ENCODE data around the gene PIANP.
"Not testable (repeated sequence)": the region's sequence is repeated elsewhere in the genome, so short reads cannot be mapped to it uniquely, and the experiment has no call there.

Gene PIANP

GRCh38 chr12:6743300-6743699, 42.7 kb upstream of the PIANP start:
- not testable (repeated sequence) for H2BK5ac ChIP-seq (ENCODE audit: low read depth, low read length, poor library complexity); H3K4ac ChIP-seq (ENCODE audit: low read depth, low read length); H3K23ac ChIP-seq (ENCODE audit: low read length); H4K91ac ChIP-seq (ENCODE audit: low read depth, low read length); H2AK5ac ChIP-seq (ENCODE audit: low read length); H3K27ac ChIP-seq (ENCODE audit: low read depth, low read length); H4K12ac ChIP-seq (ENCODE audit: low read depth, low read length); DNase-seq; H3K27me3 ChIP-seq (ENCODE audit: insufficient read depth, low read length); H2BK12ac ChIP-seq (ENCODE audit: low read length); H3K9ac ChIP-seq (ENCODE audit: low read length); H3K9me3 ChIP-seq (ENCODE audit: insufficient read depth, low read depth, low read length); H3K4me2 ChIP-seq (ENCODE audit: low read length); H3K18ac ChIP-seq (ENCODE audit: low read length); H4K8ac ChIP-seq (ENCODE audit: low read depth, low read length); H3K79me1 ChIP-seq (ENCODE audit: low read length); H3K79me2 ChIP-seq (ENCODE audit: control insufficient read depth, insufficient read depth, low read length, poor library complexity); H2BK120ac ChIP-seq (ENCODE audit: insufficient read depth, low read length, poor library complexity); H3K14ac ChIP-seq (ENCODE audit: low read length); H2AFZ ChIP-seq (ENCODE audit: insufficient read depth, low read length, poor library complexity); H3K4me3 ChIP-seq (ENCODE audit: low read depth, low read length)
- WGBS (ENCODE audit: extremely low coverage, insufficient coverage, insufficient read length): no CpG with 5 or more reads among the region's 7 CpGs
- H3K36me3 ChIP-seq (ENCODE audit: control insufficient read depth in 1 of 2, insufficient read depth in 2 of 2, low read length in 2 of 2): peaks cover 15 to 26% of the 10 kb centered on the region in 2 experiments
- H3K4me1 ChIP-seq (ENCODE audit: control insufficient read depth in 1 of 2, insufficient read depth in 2 of 2, low read length in 2 of 2): peaks cover 15 to 19% of the 10 kb centered on the region in 2 experiments

DNA sequence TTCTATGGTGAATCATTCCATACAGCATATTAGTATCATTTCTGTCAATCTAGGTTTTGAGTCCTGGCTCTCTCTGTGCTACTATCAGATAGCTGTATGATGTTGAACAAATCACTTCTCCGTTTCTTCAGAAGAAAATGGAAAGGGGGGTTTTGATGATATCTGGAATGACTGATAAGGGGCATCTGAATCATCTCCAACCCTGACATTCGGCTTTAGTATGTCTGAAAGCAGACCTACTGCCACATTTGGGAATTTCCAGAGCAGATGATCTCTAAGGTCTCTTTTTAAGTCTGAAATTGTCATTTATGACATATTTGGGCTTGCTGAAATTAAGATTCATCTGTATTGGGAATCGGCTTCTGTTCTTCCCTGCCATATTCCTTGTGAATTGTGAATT, 42.2 kb upstream of the PIANP start:
- DNase-seq: peak in 1 of 2 donors; percentile 32
- no peak overlapping the region for H3K4me3 ChIP-seq (ENCODE audit: low read depth, low read length)
- H3K23ac ChIP-seq (ENCODE audit: low read length): no peak overlapping the region
- no peak overlapping the region for H2AFZ ChIP-seq (ENCODE audit: insufficient read depth, low read length, poor library complexity)
- H2BK120ac ChIP-seq (ENCODE audit: insufficient read depth, low read length, poor library complexity): no peak overlapping the region
- no peak overlapping the region for H3K27ac ChIP-seq (ENCODE audit: low read depth, low read length)
- peaks cover 15 to 19% of the 10 kb centered on the region in 2 experiments for H3K4me1 ChIP-seq (ENCODE audit: control insufficient read depth in 1 of 2, insufficient read depth in 2 of 2, low read length in 2 of 2)
- no CpG with 5 or more reads among the region's 3 CpGs for WGBS (ENCODE audit: extremely low coverage, insufficient coverage, insufficient read length)
- no peak overlapping the region for H3K9ac ChIP-seq (ENCODE audit: low read length)
- H2AK5ac ChIP-seq (ENCODE audit: low read length): no peak overlapping the region
- no peak overlapping the region for H3K14ac ChIP-seq (ENCODE audit: low read length)
- H3K18ac ChIP-seq (ENCODE audit: low read length): no peak overlapping the region
- no peaks in the 10 kb centered on the region for H3K27me3 ChIP-seq (ENCODE audit: insufficient read depth, low read length)
- no peaks in the 10 kb centered on the region for H3K79me2 ChIP-seq (ENCODE audit: control insufficient read depth, insufficient read depth, low read length, poor library complexity)
- no peak overlapping the region for H3K4ac ChIP-seq (ENCODE audit: low read depth, low read length)
- H2BK5ac ChIP-seq (ENCODE audit: low read depth, low read length, poor library complexity): no peak overlapping the region
- H3K79me1 ChIP-seq (ENCODE audit: low read length): no peaks in the 10 kb centered on the region
- peaks cover 2% of the 10 kb centered on the region for H3K9me3 ChIP-seq (ENCODE audit: insufficient read depth, low read depth, low read length)
- no peak overlapping the region for H3K4me2 ChIP-seq (ENCODE audit: low read length)
- no peak overlapping the region for H4K12ac ChIP-seq (ENCODE audit: low read depth, low read length)
- H4K91ac ChIP-seq (ENCODE audit: low read depth, low read length): no peak overlapping the region
- peaks cover 11 to 21% of the 10 kb centered on the region in 2 experiments for H3K36me3 ChIP-seq (ENCODE audit: control insufficient read depth in 1 of 2, insufficient read depth in 2 of 2, low read length in 2 of 2)
- H2BK12ac ChIP-seq (ENCODE audit: low read length): no peak overlapping the region
- H4K8ac ChIP-seq (ENCODE audit: low read depth, low read length): no peak overlapping the region

DNA sequence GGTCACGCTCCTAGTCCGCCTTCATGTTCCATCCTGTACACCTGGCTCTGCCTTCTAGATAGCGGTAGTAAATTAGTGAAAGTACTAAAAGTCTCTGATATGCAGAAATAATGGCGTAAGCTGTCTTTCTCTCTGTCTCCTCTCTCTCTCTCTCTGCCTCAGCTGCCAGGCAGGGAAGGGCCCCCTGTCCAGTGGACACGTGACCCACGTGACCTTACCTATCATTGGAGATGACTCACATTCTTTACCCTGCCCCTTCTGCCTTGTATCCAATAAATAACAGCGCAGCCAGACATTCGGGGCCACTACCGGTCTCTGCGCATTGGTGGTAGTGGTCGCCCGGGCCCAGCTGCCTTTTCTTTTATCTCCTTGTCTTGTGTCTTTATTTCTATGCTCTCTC, 41.5 kb upstream of the PIANP start:
- not testable (repeated sequence) for H3K79me2 ChIP-seq (ENCODE audit: control insufficient read depth, insufficient read depth, low read length, poor library complexity); H4K12ac ChIP-seq (ENCODE audit: low read depth, low read length); H3K4me3 ChIP-seq (ENCODE audit: low read depth, low read length); H2BK12ac ChIP-seq (ENCODE audit: low read length); H2BK120ac ChIP-seq (ENCODE audit: insufficient read depth, low read length, poor library complexity); H3K4me2 ChIP-seq (ENCODE audit: low read length); H4K91ac ChIP-seq (ENCODE audit: low read depth, low read length); H3K27ac ChIP-seq (ENCODE audit: low read depth, low read length); H3K27me3 ChIP-seq (ENCODE audit: insufficient read depth, low read length); H3K18ac ChIP-seq (ENCODE audit: low read length); H3K79me1 ChIP-seq (ENCODE audit: low read length); DNase-seq; H3K23ac ChIP-seq (ENCODE audit: low read length); H3K4ac ChIP-seq (ENCODE audit: low read depth, low read length); H2AFZ ChIP-seq (ENCODE audit: insufficient read depth, low read length, poor library complexity); H4K8ac ChIP-seq (ENCODE audit: low read depth, low read length); H3K9me3 ChIP-seq (ENCODE audit: insufficient read depth, low read depth, low read length); H2AK5ac ChIP-seq (ENCODE audit: low read length); H3K14ac ChIP-seq (ENCODE audit: low read length); H2BK5ac ChIP-seq (ENCODE audit: low read depth, low read length, poor library complexity); H3K9ac ChIP-seq (ENCODE audit: low read length)
- no CpG with 5 or more reads among the region's 12 CpGs for WGBS (ENCODE audit: extremely low coverage, insufficient coverage, insufficient read length)
- Histone ChIP-seq H3K4me1 (ENCODE audit: control insufficient read depth in 1 of 2, insufficient read depth in 2 of 2, low read length in 2 of 2) (peaks cover 15 to 19% of the 10 kb centered on the region in 2 experiments), H3K36me3 (ENCODE audit: control insufficient read depth in 1 of 2, insufficient read depth in 2 of 2, low read length in 2 of 2) (peaks cover 6 to 14% of the 10 kb centered on the region in 2 experiments)

DNA sequence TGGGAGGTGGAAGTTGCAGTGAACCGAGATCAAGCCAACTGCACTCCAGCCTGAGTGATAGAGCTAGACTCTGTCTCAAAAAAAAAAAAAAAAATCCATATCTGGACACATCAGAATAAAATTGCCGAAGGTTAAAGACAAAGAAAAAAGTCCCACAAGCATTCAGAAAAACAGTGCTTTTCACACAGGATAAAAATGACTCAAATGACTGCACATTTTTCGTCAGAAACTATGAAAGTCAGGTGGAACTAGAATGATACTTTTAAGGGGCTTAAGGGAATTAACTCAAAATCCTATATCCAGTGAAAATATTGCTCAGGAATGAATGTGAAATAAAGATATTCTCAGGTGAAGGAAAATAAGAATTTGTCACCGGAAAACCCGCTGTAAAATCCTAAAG, 36.1 kb upstream of the PIANP start:
- no peak overlapping the region for H2BK5ac ChIP-seq (ENCODE audit: low read depth, low read length, poor library complexity)
- no peak overlapping the region for H3K27ac ChIP-seq (ENCODE audit: low read depth, low read length)
- no peak overlapping the region for H3K14ac ChIP-seq (ENCODE audit: low read length)
- no peaks in the 10 kb centered on the region for H3K4me1 ChIP-seq (ENCODE audit: control insufficient read depth in 1 of 2, insufficient read depth in 2 of 2, low read length in 2 of 2)
- H2BK12ac ChIP-seq (ENCODE audit: low read length): no peak overlapping the region
- no peaks in the 10 kb centered on the region for H3K9me3 ChIP-seq (ENCODE audit: insufficient read depth, low read depth, low read length)
- no peak overlapping the region for H4K8ac ChIP-seq (ENCODE audit: low read depth, low read length)
- no peaks in the 10 kb centered on the region for H3K27me3 ChIP-seq (ENCODE audit: insufficient read depth, low read length)
- H3K4me2 ChIP-seq (ENCODE audit: low read length): no peak overlapping the region
- H3K36me3 ChIP-seq (ENCODE audit: control insufficient read depth in 1 of 2, insufficient read depth in 2 of 2, low read length in 2 of 2): peaks cover 0 to 10% of the 10 kb centered on the region in 2 experiments
- H2BK120ac ChIP-seq (ENCODE audit: insufficient read depth, low read length, poor library complexity): no peak overlapping the region
- no peak overlapping the region for H2AK5ac ChIP-seq (ENCODE audit: low read length)
- H4K12ac ChIP-seq (ENCODE audit: low read depth, low read length): no peak overlapping the region
- no CpG with 5 or more reads among the region's 5 CpGs for WGBS (ENCODE audit: extremely low coverage, insufficient coverage, insufficient read length)
- H3K9ac ChIP-seq (ENCODE audit: low read length): no peak overlapping the region
- no peaks in the 10 kb centered on the region for H3K79me2 ChIP-seq (ENCODE audit: control insufficient read depth, insufficient read depth, low read length, poor library complexity)
- no peak overlapping the region for H3K18ac ChIP-seq (ENCODE audit: low read length)
- H3K4me3 ChIP-seq (ENCODE audit: low read depth, low read length): no peak overlapping the region
- no peak for DNase-seq
- H4K91ac ChIP-seq (ENCODE audit: low read depth, low read length): no peak overlapping the region
- no peak overlapping the region for H2AFZ ChIP-seq (ENCODE audit: insufficient read depth, low read length, poor library complexity)
- H3K79me1 ChIP-seq (ENCODE audit: low read length): no peaks in the 10 kb centered on the region
- H3K4ac ChIP-seq (ENCODE audit: low read depth, low read length): no peak overlapping the region
- H3K23ac ChIP-seq (ENCODE audit: low read length): no peak overlapping the region
